ENCODE results near the gene EML6. TPM values are rescaled to one million over a fixed set of nuclear protein-coding genes. Genes with fewer than 3 reads are reported as not detected.

Gene EML6
- total RNA-seq, 4 donors from 2014 or later, result 0.51 to 1.1 (median 0.61) TPM

DNA sequence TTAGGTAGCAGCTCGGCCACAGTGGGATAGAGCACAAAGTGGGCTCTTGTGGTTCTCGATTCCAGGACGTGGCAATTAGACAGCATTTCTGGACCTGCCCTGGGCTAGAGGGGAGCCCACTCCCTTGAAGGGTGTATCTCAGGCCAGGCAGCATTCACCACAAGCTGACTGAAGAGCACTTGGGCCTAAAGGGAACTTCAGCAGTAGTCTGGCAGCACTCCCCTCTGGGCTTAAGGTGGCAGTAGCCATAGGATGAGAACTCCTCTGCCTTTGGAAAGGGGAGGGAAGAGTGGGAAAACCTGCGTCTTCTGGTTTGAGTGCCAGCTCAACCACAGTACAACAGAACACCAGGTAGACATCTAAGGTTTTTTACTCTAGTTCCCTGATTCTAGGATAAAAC is 28.1 kb upstream of the EML6 start:
- no peak for TF ChIP-seq CTCF (IDR thresholded peaks at IDR 0.05; ENCODE audit: low read depth)

- TF ChIP-seq CTCF (IDR thresholded peaks at IDR 0.05; ENCODE audit: low read depth), result no peak
These were observed 25.5 kb upstream of the EML6 start for GRCh38 chr2:54697934-54698333.

DNA sequence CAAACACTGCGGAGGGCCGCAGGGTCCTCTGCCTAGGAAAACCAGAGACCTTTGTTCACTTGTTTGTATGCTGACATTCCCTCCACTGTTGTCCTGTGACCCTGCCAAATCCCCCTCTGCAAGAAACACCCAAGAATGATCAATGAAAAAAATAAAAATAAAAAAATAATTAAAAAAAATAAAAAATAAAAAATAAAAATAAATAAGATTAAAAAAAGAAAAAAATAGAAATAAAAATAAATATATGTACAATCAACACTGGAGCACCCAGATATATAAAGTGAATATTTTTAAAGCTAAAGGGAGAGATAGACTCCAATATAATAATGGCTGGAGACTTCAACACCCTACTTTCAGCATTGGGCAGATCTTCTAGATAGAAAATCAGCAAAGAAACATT is 23.8 kb upstream of the EML6 start:
- TF ChIP-seq CTCF (IDR thresholded peaks at IDR 0.05; ENCODE audit: low read depth), result no peak

DNA sequence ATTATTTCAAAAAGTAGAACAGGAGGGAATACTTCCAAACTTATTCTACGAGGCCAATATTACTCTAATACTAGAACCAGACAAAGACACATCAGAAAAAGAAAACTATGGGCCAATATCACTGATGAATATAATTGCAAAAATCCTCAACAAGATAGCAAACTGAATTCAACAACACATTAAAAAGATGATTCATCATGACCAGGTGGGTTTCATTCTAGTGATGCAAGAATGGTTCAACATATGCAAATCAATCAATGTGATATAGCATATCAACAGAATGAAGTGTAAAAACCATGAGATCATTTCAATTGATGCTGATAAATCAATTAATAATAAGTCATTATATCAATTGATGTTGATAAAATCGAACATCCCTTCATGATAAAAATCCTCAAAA is 22.4 kb upstream of the EML6 start:
- TF ChIP-seq CTCF (IDR thresholded peaks at IDR 0.05; ENCODE audit: low read depth), result no peak

DNA sequence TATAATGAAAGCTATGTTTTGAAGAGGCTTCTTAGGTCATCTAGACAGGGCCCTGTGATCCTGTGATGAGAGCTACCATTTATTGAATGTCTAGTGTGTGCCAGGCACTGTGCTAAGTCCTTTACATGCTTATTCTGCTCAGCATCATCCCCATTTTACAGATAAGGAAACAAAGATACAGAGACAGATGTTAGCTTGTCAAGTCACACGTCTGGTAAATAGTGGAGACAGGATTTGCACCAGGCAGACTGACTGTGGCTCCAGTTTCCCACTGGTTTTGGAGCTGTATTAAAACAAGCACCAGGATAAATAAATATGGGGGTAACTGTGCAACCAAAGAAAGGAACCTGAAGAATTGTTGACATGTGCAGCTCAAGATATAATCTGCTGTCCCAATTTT is 19.2 kb upstream of the EML6 start:
- no peak for TF ChIP-seq CTCF (IDR thresholded peaks at IDR 0.05; ENCODE audit: low read depth)

- no peak for TF ChIP-seq CTCF (IDR thresholded peaks at IDR 0.05; ENCODE audit: low read depth)
These were observed 18.5 kb upstream of the EML6 start for GRCh38 chr2:54704688-54705605.

GRCh38 chr2:54706622-54707021 is 16.8 kb upstream of the EML6 start:
- no peak for TF ChIP-seq CTCF (IDR thresholded peaks at IDR 0.05; ENCODE audit: low read depth)
